SK-N-SH (cell line): Measurements from ENCODE around the gene REEP3.

ENCODE experiments used
- CHD2 ChIP-seq: fragments of 150-350 bp; IDR thresholded peaks from 2 replicates; pipeline ENCODE4 v1.6.1; 2018; ENCODE audit warnings: low read length; ENCODE audit not compliant: partially characterized antibody
- JUND ChIP-seq: IDR thresholded peaks from 2 replicates; pipeline ENCODE4 v1.4.0; 2012
- NFIC ChIP-seq: IDR thresholded peaks from 2 replicates; pipeline ENCODE4 v1.4.0; 2012; ENCODE audit warnings: borderline replicate concordance
- POLR2AphosphoS5 ChIP-seq: IDR thresholded peaks from 2 replicates; pipeline ENCODE4 v1.6.1; 2012; ENCODE audit warnings: low read depth, low read length
- RFX5 ChIP-seq: IDR thresholded peaks from 2 replicates; pipeline ENCODE4 v1.6.1; 2012; ENCODE audit warnings: mild to moderate bottlenecking, improper control_type of control experiment, low read length
- SIN3A ChIP-seq: IDR thresholded peaks from 2 replicates; pipeline ENCODE4 v1.6.1; 2012; ENCODE audit warnings: low read depth, mild to moderate bottlenecking, low read length, moderate library complexity, borderline replicate concordance
- TAF1 ChIP-seq: IDR thresholded peaks from 2 replicates; pipeline ENCODE4 v1.6.1; 2012; ENCODE audit warnings: low read depth, mild to moderate bottlenecking, low read length, moderate library complexity, borderline replicate concordance
- TEAD4 ChIP-seq: IDR thresholded peaks from 2 replicates; pipeline ENCODE4 v1.4.0; 2012; ENCODE audit warnings: mild to moderate bottlenecking, borderline replicate concordance; ENCODE audit not compliant: insufficient read depth
- TF ChIP-seq, protein P1 (sequence below): fragments of 200-600 bp; sonication (generic); IDR thresholded peaks from 2 replicates; pipeline ENCODE4 v1.6.1; 2017; ENCODE audit warnings: antibody characterized with exemption, mild to moderate bottlenecking, moderate library complexity
- TF ChIP-seq, protein P2 (sequence below): IDR thresholded peaks from 2 replicates; pipeline ENCODE4 v1.6.1; 2012; ENCODE audit warnings: mild to moderate bottlenecking, low read depth, low read length, moderate library complexity
- TF ChIP-seq, protein P3 (sequence below): IDR thresholded peaks from 2 replicates; pipeline ENCODE4 v1.4.0; 2012; ENCODE audit warnings: low read depth
- TF ChIP-seq, protein P4 (sequence below): IDR thresholded peaks from 2 replicates; pipeline ENCODE4 v1.4.0; 2012; ENCODE audit warnings: low read depth, borderline replicate concordance

DNA sequence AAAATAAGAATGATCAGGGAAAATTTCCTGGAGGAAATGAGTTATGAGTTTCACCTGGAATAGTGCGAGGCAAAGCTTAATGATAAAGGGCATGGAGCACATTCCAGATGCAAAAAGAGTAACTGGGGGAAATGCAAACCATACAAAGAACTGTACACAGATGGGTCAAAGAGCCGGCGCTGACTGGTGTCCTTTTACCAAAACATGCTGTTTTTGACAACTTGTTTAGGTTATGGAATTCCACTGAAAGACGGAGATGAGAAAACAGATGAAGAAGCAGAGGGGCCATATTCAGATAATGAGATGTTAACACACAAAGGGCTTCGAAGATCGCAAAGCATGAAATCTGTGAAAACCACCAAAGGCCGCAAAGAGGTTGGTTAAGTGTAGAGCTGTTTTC, 98.2 kb downstream of the REEP3 start:
- TF ChIP-seq NFIC (no peak), RFX5 (no peak), POLR2AphosphoS5 (no peak), CHD2 (no peak), TEAD4 (no peak), SIN3A (no peak), JUND (no peak), TAF1 (no peak)
- TF ChIP-seq, protein P1, sequence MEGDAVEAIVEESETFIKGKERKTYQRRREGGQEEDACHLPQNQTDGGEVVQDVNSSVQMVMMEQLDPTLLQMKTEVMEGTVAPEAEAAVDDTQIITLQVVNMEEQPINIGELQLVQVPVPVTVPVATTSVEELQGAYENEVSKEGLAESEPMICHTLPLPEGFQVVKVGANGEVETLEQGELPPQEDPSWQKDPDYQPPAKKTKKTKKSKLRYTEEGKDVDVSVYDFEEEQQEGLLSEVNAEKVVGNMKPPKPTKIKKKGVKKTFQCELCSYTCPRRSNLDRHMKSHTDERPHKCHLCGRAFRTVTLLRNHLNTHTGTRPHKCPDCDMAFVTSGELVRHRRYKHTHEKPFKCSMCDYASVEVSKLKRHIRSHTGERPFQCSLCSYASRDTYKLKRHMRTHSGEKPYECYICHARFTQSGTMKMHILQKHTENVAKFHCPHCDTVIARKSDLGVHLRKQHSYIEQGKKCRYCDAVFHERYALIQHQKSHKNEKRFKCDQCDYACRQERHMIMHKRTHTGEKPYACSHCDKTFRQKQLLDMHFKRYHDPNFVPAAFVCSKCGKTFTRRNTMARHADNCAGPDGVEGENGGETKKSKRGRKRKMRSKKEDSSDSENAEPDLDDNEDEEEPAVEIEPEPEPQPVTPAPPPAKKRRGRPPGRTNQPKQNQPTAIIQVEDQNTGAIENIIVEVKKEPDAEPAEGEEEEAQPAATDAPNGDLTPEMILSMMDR, result no peak
- TF ChIP-seq, protein P2, sequence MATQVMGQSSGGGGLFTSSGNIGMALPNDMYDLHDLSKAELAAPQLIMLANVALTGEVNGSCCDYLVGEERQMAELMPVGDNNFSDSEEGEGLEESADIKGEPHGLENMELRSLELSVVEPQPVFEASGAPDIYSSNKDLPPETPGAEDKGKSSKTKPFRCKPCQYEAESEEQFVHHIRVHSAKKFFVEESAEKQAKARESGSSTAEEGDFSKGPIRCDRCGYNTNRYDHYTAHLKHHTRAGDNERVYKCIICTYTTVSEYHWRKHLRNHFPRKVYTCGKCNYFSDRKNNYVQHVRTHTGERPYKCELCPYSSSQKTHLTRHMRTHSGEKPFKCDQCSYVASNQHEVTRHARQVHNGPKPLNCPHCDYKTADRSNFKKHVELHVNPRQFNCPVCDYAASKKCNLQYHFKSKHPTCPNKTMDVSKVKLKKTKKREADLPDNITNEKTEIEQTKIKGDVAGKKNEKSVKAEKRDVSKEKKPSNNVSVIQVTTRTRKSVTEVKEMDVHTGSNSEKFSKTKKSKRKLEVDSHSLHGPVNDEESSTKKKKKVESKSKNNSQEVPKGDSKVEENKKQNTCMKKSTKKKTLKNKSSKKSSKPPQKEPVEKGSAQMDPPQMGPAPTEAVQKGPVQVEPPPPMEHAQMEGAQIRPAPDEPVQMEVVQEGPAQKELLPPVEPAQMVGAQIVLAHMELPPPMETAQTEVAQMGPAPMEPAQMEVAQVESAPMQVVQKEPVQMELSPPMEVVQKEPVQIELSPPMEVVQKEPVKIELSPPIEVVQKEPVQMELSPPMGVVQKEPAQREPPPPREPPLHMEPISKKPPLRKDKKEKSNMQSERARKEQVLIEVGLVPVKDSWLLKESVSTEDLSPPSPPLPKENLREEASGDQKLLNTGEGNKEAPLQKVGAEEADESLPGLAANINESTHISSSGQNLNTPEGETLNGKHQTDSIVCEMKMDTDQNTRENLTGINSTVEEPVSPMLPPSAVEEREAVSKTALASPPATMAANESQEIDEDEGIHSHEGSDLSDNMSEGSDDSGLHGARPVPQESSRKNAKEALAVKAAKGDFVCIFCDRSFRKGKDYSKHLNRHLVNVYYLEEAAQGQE, result no peak
- TF ChIP-seq, protein P3, sequence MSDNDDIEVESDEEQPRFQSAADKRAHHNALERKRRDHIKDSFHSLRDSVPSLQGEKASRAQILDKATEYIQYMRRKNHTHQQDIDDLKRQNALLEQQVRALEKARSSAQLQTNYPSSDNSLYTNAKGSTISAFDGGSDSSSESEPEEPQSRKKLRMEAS, result no peak
- TF ChIP-seq, protein P4, sequence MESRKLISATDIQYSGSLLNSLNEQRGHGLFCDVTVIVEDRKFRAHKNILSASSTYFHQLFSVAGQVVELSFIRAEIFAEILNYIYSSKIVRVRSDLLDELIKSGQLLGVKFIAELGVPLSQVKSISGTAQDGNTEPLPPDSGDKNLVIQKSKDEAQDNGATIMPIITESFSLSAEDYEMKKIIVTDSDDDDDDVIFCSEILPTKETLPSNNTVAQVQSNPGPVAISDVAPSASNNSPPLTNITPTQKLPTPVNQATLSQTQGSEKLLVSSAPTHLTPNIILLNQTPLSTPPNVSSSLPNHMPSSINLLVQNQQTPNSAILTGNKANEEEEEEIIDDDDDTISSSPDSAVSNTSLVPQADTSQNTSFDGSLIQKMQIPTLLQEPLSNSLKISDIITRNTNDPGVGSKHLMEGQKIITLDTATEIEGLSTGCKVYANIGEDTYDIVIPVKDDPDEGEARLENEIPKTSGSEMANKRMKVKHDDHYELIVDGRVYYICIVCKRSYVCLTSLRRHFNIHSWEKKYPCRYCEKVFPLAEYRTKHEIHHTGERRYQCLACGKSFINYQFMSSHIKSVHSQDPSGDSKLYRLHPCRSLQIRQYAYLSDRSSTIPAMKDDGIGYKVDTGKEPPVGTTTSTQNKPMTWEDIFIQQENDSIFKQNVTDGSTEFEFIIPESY, result no peak
